Cerebellar cortex (tissue), 1 donor: ENCODE data around the gene TP53I13.

Experiments
- DNase-seq: peaks from one replicate; pipeline ENCODE4 v3.0.0-alpha.2; 2015; ENCODE audit warnings: low spot score

Gene TP53I13

DNA sequence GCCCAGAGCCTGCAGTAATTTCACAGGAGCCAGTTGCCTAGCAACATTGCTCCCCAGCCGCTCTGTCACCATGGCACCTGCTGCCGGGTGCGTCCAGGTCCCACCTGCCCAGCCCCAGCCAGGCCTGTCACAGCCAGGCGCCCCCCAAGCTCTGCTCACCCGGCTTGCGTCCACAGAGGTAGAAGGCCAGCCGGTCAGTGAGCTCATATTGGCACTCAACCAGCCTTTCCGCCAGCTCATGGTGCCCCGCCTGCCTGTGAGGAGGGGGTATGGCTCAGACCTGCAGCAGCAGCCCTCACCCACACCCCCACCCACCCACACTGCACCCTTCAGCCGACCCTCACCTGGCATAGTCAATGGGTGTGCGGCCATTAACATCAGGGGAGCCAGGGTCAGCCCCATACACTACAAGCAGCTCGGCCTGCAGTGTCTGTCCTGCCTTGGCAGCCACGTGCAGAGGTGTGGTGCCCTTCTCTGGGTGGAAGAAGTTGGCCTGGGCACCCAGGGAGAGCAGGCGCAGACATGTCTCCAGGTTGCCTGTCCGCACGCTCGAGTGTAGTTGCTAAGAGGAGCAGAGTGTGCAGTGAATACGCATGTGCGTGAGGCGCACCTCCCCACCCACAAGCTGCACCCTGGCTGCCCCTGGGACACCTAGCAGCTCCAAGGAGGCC, 13.2 kb downstream of the TP53I13 start:
- DNase-seq, result peak; percentile 54

DNA sequence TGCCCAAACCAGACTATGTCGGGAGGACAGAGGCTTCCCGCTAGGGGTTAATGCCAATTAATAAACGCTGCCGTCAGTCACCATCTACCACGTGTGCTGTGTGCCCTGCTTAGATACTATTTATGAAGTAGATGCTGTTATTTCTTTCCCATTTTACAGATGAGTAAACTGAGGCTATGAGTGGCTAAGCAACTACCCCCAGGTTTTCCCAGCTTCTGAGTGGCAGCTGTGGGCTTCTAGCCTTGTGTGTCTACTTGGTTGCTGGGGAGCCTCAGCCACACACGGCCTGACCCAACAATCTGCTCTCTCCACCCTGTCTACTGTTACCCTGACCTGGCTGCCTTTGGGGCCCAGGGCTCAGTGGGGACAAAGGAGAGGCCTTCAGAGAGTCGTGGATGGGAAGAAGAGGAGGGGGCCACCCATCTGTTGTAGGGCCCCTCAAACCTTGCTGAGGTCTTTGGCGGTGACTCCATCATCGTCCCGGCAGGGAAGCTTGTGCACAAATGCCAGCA, 13.8 kb downstream of the TP53I13 start:
- peak; percentile 43 for DNase-seq

DNA sequence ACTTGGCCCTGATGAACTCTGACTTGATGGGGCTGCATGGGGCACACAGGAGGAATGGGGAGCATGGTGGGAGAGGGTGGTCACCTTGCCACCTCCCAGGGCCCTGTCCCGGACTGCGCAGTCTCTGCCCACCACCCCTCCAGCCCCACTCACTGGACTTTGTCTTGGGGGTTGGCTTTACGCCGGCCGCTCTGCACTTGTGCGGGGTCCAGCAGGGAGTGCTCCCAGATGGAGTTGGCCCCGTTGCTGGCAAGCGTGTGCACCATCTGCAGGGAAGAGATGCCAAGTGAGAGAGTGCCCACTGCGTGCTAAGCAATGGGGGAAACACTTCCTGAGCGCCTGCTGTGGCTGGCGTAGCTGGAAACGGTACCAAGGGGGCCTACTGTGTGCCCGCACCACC, 14.3 kb downstream of the TP53I13 start:
- peak; percentile 87 for DNase-seq

- DNase-seq, result no peak
Measured at GRCh38 chr17:29583324-29584248, 15.1 kb downstream of the TP53I13 start.

DNA sequence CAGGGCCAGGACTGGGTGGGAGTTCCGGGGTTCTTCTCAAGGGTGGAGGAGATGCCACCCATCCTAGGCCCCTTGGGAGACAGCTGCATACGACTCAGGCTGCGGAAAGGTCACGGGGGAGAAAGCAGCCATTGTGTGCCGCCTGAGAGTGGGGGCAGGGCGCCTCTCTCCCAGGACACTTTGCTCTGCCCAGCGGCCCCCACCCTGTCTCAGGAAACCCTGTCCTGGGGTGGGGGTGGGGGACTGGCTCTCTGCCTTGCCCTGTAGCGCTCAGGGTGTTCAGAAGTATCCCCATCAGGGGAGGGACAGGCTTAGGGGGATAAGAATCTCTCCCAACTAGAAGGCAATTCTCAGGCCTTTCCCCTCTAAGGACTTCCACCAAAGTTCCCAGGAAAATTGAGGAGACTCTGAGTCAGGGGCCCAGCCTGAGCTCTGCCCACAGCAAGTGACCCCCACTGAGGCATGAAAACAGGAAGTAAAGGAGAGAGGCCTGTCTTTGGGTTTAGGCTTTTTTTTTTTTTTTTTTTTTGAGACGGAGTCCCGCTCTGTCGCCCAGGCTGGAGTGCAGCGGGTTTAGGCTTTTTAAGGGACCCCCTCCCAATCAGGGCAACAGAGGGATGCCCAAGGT, 16.1 kb downstream of the TP53I13 start:
- no peak for DNase-seq

GRCh38 chr17:29585080-29585751, 16.7 kb downstream of the TP53I13 start:
- DNase-seq, result no peak

DNA sequence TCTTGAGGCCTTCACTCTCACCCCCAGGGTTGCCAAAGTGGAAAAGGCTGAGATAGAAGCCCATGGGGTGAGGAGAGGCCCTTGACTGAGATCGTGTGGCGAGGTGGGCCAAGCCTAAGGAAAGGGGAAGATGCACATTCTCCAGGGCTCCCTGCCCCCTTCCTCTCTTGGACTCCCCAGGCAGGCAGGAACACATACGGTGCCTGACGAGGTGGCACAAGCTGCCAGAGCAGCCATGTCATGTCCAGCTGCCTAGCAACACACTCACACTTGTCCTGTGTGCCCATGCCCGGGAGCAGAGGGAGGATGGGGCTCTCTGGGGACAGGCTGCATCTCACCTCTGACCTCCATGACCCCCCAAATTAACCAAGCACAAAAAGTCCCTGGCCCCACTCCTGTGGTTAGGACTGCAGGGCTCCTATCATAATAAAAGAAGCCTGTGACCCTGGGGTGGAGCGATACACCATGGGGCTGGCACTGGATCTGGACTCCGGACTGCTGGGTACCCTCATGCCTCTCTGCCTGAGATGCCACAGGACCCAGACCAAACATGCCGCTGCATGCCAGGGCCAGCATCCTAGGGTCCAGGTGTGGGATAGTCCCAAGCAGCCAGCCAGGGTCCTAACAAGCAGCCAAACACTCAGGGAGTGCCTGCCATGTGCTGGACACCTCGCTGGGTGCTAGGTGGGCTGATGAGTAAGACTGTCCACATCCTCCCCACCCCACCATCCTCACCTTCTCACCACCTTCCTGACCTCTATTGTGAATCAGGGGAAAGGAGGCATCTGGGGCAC, 18.4 kb downstream of the TP53I13 start:
- DNase-seq, result no peak

GRCh38 chr17:29587591-29587990, 19.1 kb downstream of the TP53I13 start:
- no peak for DNase-seq

GRCh38 chr17:29588017-29588561, 19.6 kb downstream of the TP53I13 start:
- DNase-seq, result no peak

- peak; percentile 28 for DNase-seq
Measured at GRCh38 chr17:29588562-29589411, 20.3 kb downstream of the TP53I13 start.

- peak; percentile 84 for DNase-seq
Measured at GRCh38 chr17:29589524-29590410, 21.3 kb downstream of the TP53I13 start, which contains the start of gene GIT1. Gene GIT1 (minus strand): TSS chr17:29589648. CDS start chr17:29589378, 270 bp downstream.

- DNase-seq, result peak; percentile 58
Measured at GRCh38 chr17:29590411-29591145, 22.1 kb downstream of the TP53I13 start.

DNA sequence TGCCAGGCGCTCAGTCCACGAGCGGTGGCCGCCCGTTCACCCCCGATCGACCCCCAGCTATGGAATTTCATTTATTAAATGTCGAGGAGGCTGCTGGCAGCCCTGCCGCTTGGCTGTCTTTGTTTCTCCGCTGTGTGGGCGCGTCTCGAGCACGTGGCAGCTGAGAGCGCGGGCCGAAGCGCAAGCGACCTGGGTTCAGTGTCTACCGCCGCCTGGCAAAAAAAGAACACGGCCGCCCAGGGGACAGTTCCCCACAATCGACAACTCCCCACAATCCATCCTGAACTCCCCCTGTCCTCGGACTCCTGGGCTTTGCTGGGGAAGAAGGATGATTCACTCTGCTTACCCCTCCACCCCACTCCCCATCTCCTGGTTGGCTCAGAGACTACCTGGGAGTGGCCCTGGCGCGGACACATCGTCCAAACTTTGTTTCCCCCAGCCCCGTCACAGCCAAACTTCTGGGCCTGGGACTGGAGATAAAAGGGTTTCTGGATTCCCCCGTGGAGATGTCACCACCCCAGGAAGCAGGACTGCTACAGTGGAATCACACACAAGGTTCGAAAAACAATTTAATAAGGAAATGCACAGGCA, 22.7 kb downstream of the TP53I13 start:
- DNase-seq, result peak; percentile 57

GRCh38 chr17:29591737-29592608, 23.5 kb downstream of the TP53I13 start:
- peak; percentile 93 for DNase-seq

DNA sequence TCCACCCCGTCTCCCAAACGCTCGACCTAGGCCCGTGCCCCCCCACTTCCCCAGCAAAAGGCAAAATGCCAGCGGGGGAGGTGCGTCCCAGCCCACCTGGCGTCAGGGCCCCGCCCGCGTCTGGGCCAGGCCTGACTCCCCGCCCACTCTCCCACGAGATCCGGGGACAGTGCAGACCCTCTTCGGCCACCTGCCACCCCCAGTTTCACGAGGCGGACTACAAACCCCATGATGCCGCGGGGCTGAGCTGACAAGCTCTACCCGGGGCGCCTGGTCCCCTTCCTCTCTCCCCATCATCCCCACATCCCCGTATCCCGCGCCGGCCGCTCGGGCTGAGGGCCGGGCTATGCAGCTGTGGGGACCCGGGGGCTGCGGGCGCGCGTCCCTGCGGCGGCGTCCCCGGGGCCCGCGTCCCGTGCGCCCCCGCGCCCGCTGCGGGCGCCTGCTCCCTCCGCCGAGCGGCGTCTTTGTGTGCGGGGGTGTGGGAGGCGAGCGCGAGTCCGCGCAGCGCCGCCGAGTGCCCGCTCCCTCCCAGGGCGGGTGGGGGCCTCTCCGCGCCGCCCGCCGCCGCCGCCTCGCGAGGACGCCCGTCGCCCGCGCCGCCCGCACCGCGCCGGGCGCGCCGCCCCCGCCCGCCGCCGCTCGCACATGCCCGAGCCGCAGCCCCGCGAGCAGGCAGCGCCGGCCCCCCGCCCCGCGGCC, 24.5 kb downstream of the TP53I13 start, which contains the start of gene ANKRD13B:
ANKRD13B (plus strand) TSS at position 283 of the 702 bp plus-strand sequence. CDS start 490 bp downstream, outside the sequence.
- peak; percentile 78 for DNase-seq
